GM12878 (cell line): ENCODE measurements around the gene SDHC. TPM values are rescaled to one million over a fixed set of nuclear protein-coding genes. Genes with fewer than 3 reads are reported as not detected.

Experiments used
- ATAC-seq: fragments of 200-7000 bp; cut with Tn5 transposase; 3 replicates; pipeline ENCODE4 v1.9.1; 2020; ENCODE audit warnings: mild to moderate bottlenecking, moderate library complexity
- BruUV-seq: library from RNA; stranded (reverse); fragments of 400-500 nt; replicated peaks from 2 replicates; lab custom pipeline; 2021; lab: Mats Ljungman, UMichigan
- CTCF ChIA-PET: fragments of 300-600 bp; sonication (Branson Sonifier 250); formaldehyde crosslinking; extraction: SDS; loops from one replicate; lab custom pipeline; 2021; ENCODE audit warnings: inconsistent platforms; lab: Yijun Ruan, JAX
- POLR2A ChIA-PET: fragments of 350-600 bp; formaldehyde crosslinking; extraction: SDS; loops from one replicate; lab custom pipeline; 2021; ENCODE audit warnings: inconsistent platforms; lab: Charles Lee
- RAD21 ChIA-PET: fragments of 300-600 bp; sonication (Branson Sonifier 250); formaldehyde crosslinking; loops from one replicate; lab custom pipeline; 2023; ENCODE audit warnings: antibody characterized with exemption; ENCODE audit not compliant: unreplicated experiment; lab: Charles Lee
- SMC1A ChIA-PET: fragments of 300-600 bp; sonication (Branson Sonifier 250); formaldehyde crosslinking; loops from one replicate; lab custom pipeline; 2023; ENCODE audit not compliant: unreplicated experiment, uncharacterized antibody; lab: Charles Lee
- DNase-seq: peaks from one replicate; pipeline ENCODE4 v3.0.0-alpha.2; 2011; ENCODE audit warnings: low read depth, low spot score
- FAIRE-seq: peaks from 3 replicates; lab custom pipeline; 2011; peaks lifted over from hg19 to GRCh38; lab: Jason Lieb, UNC
- H2AFZ ChIP-seq: 2 replicates; pipeline ENCODE4 v1.6.0; 2011; ENCODE audit warnings: low read depth, low read length, control low read depth; ENCODE audit not compliant: control insufficient read depth
- H3K27ac ChIP-seq: 2 replicates; pipeline ENCODE4 v1.5.1; 2011; ENCODE audit warnings: control low read depth; ENCODE audit not compliant: control insufficient read depth, insufficient read depth
- H3K27me3 ChIP-seq, 2 experiments: replicated peaks in 1 of 2; 2 replicates each; pipeline versions ENCODE4 v1.6.0 to v1.6.1; 2011; ENCODE audit warnings: low read length in 1 of 2; ENCODE audit not compliant: control insufficient read depth in 2 of 2, insufficient read depth in 2 of 2
- H3K36me3 ChIP-seq, 2 experiments: 2 replicates each; pipeline ENCODE4 v1.5.1; 2011; ENCODE audit warnings: low read length in 1 of 2; ENCODE audit not compliant: control insufficient read depth in 2 of 2, insufficient read depth in 2 of 2
- H3K4me1 ChIP-seq: 2 replicates; pipeline ENCODE4 v1.6.1; 2011; ENCODE audit warnings: mild to moderate bottlenecking, low read length, moderate library complexity, mixed read lengths; ENCODE audit not compliant: control insufficient read depth, insufficient read depth
- H3K4me2 ChIP-seq: 2 replicates; pipeline ENCODE4 v1.6.0; 2011; ENCODE audit warnings: control low read depth; ENCODE audit not compliant: control insufficient read depth, insufficient read depth
- H3K4me3 ChIP-seq: fragments of 200-600 bp; sonication (generic); 2 replicates; pipeline ENCODE4 v1.5.1; 2016
- H3K79me2 ChIP-seq: 2 replicates; pipeline ENCODE4 v1.6.0; 2011; ENCODE audit warnings: low read length; ENCODE audit not compliant: control insufficient read depth, insufficient read depth
- H3K9ac ChIP-seq: 2 replicates; pipeline ENCODE4 v1.8.0; 2011; ENCODE audit warnings: low read length, control low read depth, mixed read lengths; ENCODE audit not compliant: control insufficient read depth, insufficient read depth
- H3K9me3 ChIP-seq: replicated peaks from 3 replicates; pipeline ENCODE4 v1.5.1; 2011; ENCODE audit warnings: mild to moderate bottlenecking, low read length; ENCODE audit not compliant: control insufficient read depth, insufficient read depth
- H4K20me1 ChIP-seq: 2 replicates; pipeline ENCODE4 v1.6.0; 2011; ENCODE audit not compliant: control insufficient read depth, insufficient read depth
- BHLHE40 ChIP-seq, 2 experiments: fragments of 450-650 bp in 1 of 2; IDR thresholded peaks; 2 replicates each; pipeline ENCODE4 v1.6.1; 2011 to 2017; ENCODE audit warnings: low read depth in 2 of 2, borderline replicate concordance in 1 of 2, improper control_type of control experiment in 1 of 2, low read length in 1 of 2, mild to moderate bottlenecking in 1 of 2
- CEBPB ChIP-seq, 2 experiments: fragments of 150-350 bp in 1 of 2; IDR thresholded peaks; 2 replicates each; pipeline ENCODE4 v1.6.1; 2012 to 2014; ENCODE audit warnings: low read depth in 2 of 2, low read length in 2 of 2, borderline replicate concordance in 1 of 2, inconsistent platforms in 1 of 2
- CHD2 ChIP-seq: IDR thresholded peaks from 2 replicates; pipeline ENCODE4 v1.6.1; 2011; ENCODE audit warnings: low read depth, low read length, improper control_type of control experiment, borderline replicate concordance
- E2F4 ChIP-seq: IDR thresholded peaks from 2 replicates; pipeline ENCODE4 v1.6.1; 2012; ENCODE audit warnings: low read depth, low read length, improper control_type of control experiment
- FOXM1 ChIP-seq: IDR thresholded peaks from 2 replicates; pipeline ENCODE4 v1.6.1; 2012; ENCODE audit warnings: low read depth, mild to moderate bottlenecking, inconsistent platforms, low read length, moderate library complexity
- MEF2A ChIP-seq: IDR thresholded peaks from 2 replicates; pipeline ENCODE4 v1.6.1; 2011; ENCODE audit warnings: low read depth, mild to moderate bottlenecking, low read length, moderate library complexity; ENCODE audit not compliant: insufficient read depth
- MXI1 ChIP-seq: fragments of 150-350 bp; IDR thresholded peaks from 2 replicates; pipeline ENCODE4 v1.6.1; 2011; ENCODE audit warnings: low read depth, mild to moderate bottlenecking, inconsistent platforms, low read length, improper control_type of control experiment
- NFXL1 ChIP-seq: fragments of 450-650 bp; IDR thresholded peaks from 2 replicates; pipeline ENCODE4 v1.6.1; 2017; ENCODE audit warnings: antibody characterized with exemption, mild to moderate bottlenecking, borderline replicate concordance
- NR2C1 ChIP-seq: fragments of 450-650 bp; IDR thresholded peaks from 2 replicates; pipeline ENCODE4 v1.6.1; 2017; ENCODE audit warnings: antibody characterized with exemption, mild to moderate bottlenecking, moderate library complexity
- PAX8 ChIP-seq: fragments of 450-650 bp; IDR thresholded peaks from 2 replicates; pipeline ENCODE4 v1.6.1; 2017; ENCODE audit warnings: mild to moderate bottlenecking, moderate library complexity
- POLR2A ChIP-seq: IDR thresholded peaks from 2 replicates; pipeline ENCODE4 v1.6.1; 2011; ENCODE audit warnings: low read depth, mild to moderate bottlenecking, low read length
- SRF ChIP-seq, 2 experiments: IDR thresholded peaks; 2 replicates each; pipeline ENCODE4 v1.6.1; 2011; ENCODE audit warnings: low read depth in 2 of 2, low read length in 2 of 2, mild to moderate bottlenecking in 1 of 2, moderate library complexity in 1 of 2
- ZBTB11 ChIP-seq: fragments of 450-650 bp; formaldehyde crosslinking; IDR thresholded peaks from 2 replicates; pipeline ENCODE4 v1.5.0; 2022; ENCODE audit warnings: mild to moderate bottlenecking, missing genetic modification characterization
- ZZZ3 ChIP-seq: IDR thresholded peaks from 2 replicates; pipeline ENCODE4 v1.6.1; 2011; ENCODE audit warnings: low read depth; ENCODE audit not compliant: control insufficient read depth, insufficient read length
- WGBS: methylation state at CpG from one replicate; pipeline ENCODE4 v1.1.6; 2016; ENCODE audit warnings: low lambda C conversion rate; ENCODE audit not compliant: insufficient replicate concordance, insufficient coverage; ENCODE audit errors: missing lambda C conversion rate; 5-methylcytosine and 5-hydroxymethylcytosine counted together
- in situ Hi-C: fragments of 300-500 bp; cut with MboI; formaldehyde crosslinking; loops from 9 replicates; pipeline ENCODE4 v1.14.3; 2018; ENCODE audit warnings: mixed read lengths
- intact Hi-C: fragments of 100-400 bp; cut with micrococcal nuclease; formaldehyde crosslinking; loops from one replicate; pipeline ENCODE4 v1.14.2; 2022; ENCODE audit not compliant: unreplicated experiment
- polyA plus RNA-seq, 11 experiments: library from polyadenylated mRNA; depleted of rRNA in 4 of 11; unstranded in 6 of 11; stranded (reverse) in 5 of 11; fragments of >200 nt; fragmentation: Nextera tagmentation in 4 of 11; fragmentation: Illumina TruSeq in 1 of 11; extraction: Ambion mirVana in 4 of 11; extraction: Trizol in 1 of 11; gene quantifications; 1 replicate in 1 of 11; 2 replicates in 10 of 11; pipeline versions ENCODE4 v1.2.1 to v1.2.3, GENCODE V29; 2011 to 2016; ENCODE audit warnings: inconsistent platforms in 2 of 11, missing spikeins in 2 of 11, low read depth in 1 of 11
- total RNA-seq, 4 experiments: library from RNA; depleted of rRNA in 3 of 4; stranded (reverse); fragments of >200 nt in 3 of 4; fragmentation: Illumina TruSeq in 1 of 4; extraction: Trizol in 1 of 4; gene quantifications; 2 replicates each; pipeline versions ENCODE4 v1.2.1 to v1.2.3, GENCODE V29; 2013 to 2021
- TF ChIP-seq, protein P1 (sequence below): fragments of 450-650 bp; IDR thresholded peaks from 2 replicates; pipeline ENCODE4 v1.6.1; 2018; ENCODE audit warnings: borderline replicate concordance, mild to moderate bottlenecking; ENCODE audit not compliant: partially characterized antibody

SDHC gene
- total and polyA plus RNA-seq, 10 of the 15 experiments (the other 5 are each of a cell fraction or from before 2014, with no cell fraction given): 18.4 to 340 (median 178) TPM

DNA sequence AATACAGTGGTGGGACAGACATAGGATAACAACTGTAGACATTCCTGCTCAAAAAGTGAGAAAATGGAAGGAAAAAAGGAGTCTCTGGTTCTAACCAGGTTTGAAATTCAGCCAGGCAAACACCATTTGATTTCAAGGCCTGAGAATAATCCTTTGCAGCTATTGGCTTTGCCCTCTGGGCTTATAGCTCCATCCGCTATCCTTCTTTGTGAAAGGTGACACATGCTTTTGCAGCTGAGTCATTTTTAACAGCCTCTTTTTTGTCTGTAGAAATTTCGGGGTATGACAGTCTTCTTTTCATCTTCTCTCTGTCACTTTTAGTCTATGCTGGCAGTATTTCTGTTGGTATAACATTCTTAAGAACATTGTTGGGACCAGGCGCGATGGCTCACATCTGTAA is 16.2 kb downstream of the SDHC start (continued):
- TF ChIP-seq ZBTB11 (CRISPR knock-in tag): no peak
- TF ChIP-seq NFXL1: no peak
- TF ChIP-seq ZZZ3: no peak
- TF ChIP-seq BHLHE40 (IDR thresholded peaks at IDR 0.05; ENCODE audit: borderline replicate concordance in 1 of 2, low read depth in 2 of 2, low read length in 1 of 2): no peak
- no peak for TF ChIP-seq POLR2A
- no peak for TF ChIP-seq FOXM1
- TF ChIP-seq E2F4: no peak

- Histone ChIP-seq H3K4me2 (no peak overlapping the region), H3K9me3 (no peaks in the 10 kb centered on the region), H2AFZ (no peak overlapping the region), H3K4me3 (no peak overlapping the region), H3K9ac (no peak overlapping the region), H3K36me3 (peaks cover 0 to 19% of the 10 kb centered on the region in 2 experiments; a peak in 3 of 4 replicates), H4K20me1 (no peaks in the 10 kb centered on the region), H3K27ac (no peak overlapping the region), H3K27me3 (no peaks in the 10 kb centered on the region), H3K4me1 (no peaks in the 10 kb centered on the region), H3K79me2 (no peaks in the 10 kb centered on the region)
- FAIRE-seq (no peak), DNase-seq (no peak), ATAC-seq (no peak)
- BruUV-seq: no TSS peak
- ChIA-PET CTCF (interaction anchor here (2.1 kb wide), 1 partner anchor 49 kb away, joined by 7 read pairs; no protein-coding TSS in a partner anchor), POLR2A (no interaction called here), SMC1A (interaction anchor here (0.8 kb wide), 1 partner anchor 19 kb away, joined by 3 read pairs; no protein-coding TSS in a partner anchor), RAD21 (no interaction called here)
- intact Hi-C loops (no loop called here), in situ Hi-C loops (no loop called here)
- WGBS: 94% methylated on average over 8 of the region's 9 CpGs
- no peak for TF ChIP-seq NR2C1
- no peak for TF ChIP-seq MXI1
- no peak for TF ChIP-seq SRF (IDR thresholded peaks at IDR 0.05; ENCODE audit: low read depth in 2 of 2, low read length in 2 of 2)
- TF ChIP-seq, protein P1, sequence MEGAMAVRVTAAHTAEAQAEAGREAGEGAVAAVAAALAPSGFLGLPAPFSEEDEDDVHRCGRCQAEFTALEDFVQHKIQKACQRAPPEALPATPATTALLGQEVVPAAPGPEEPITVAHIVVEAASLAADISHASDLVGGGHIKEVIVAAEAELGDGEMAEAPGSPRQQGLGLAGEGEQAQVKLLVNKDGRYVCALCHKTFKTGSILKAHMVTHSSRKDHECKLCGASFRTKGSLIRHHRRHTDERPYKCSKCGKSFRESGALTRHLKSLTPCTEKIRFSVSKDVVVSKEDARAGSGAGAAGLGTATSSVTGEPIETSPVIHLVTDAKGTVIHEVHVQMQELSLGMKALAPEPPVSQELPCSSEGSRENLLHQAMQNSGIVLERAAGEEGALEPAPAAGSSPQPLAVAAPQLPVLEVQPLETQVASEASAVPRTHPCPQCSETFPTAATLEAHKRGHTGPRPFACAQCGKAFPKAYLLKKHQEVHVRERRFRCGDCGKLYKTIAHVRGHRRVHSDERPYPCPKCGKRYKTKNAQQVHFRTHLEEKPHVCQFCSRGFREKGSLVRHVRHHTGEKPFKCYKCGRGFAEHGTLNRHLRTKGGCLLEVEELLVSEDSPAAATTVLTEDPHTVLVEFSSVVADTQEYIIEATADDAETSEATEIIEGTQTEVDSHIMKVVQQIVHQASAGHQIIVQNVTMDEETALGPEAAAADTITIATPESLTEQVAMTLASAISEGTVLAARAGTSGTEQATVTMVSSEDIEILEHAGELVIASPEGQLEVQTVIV: no peak
- no peak for TF ChIP-seq CEBPB (IDR thresholded peaks at IDR 0.05; ENCODE audit: borderline replicate concordance in 1 of 2, low read depth in 2 of 2, low read length in 2 of 2)
- TF ChIP-seq CHD2: no peak
- TF ChIP-seq PAX8: no peak
- TF ChIP-seq MEF2A: no peak
Observed at GRCh38 chr1:161333166-161333565, 19.0 kb downstream of the SDHC start.
